GM12878 (cell line): Measurements from ENCODE around the gene SCN8A. TPM values are rescaled to one million over a fixed set of nuclear protein-coding genes. Genes with fewer than 3 reads are reported as not detected.

Experiments used
- ATAC-seq: fragments of 200-7000 bp; cut with Tn5 transposase; 3 replicates; pipeline ENCODE4 v1.9.1; 2020; ENCODE audit warnings: mild to moderate bottlenecking, moderate library complexity
- BruUV-seq: library from RNA; stranded (reverse); fragments of 400-500 nt; replicated peaks from 2 replicates; lab custom pipeline; 2021; lab: Mats Ljungman, UMichigan
- CTCF ChIA-PET: fragments of 300-600 bp; sonication (Branson Sonifier 250); formaldehyde crosslinking; extraction: SDS; loops from one replicate; lab custom pipeline; 2021; ENCODE audit warnings: inconsistent platforms; lab: Yijun Ruan, JAX
- POLR2A ChIA-PET: fragments of 350-600 bp; formaldehyde crosslinking; extraction: SDS; loops from one replicate; lab custom pipeline; 2021; ENCODE audit warnings: inconsistent platforms; lab: Charles Lee
- RAD21 ChIA-PET: fragments of 300-600 bp; sonication (Branson Sonifier 250); formaldehyde crosslinking; loops from one replicate; lab custom pipeline; 2023; ENCODE audit warnings: antibody characterized with exemption; ENCODE audit not compliant: unreplicated experiment; lab: Charles Lee
- SMC1A ChIA-PET: fragments of 300-600 bp; sonication (Branson Sonifier 250); formaldehyde crosslinking; loops from one replicate; lab custom pipeline; 2023; ENCODE audit not compliant: unreplicated experiment, uncharacterized antibody; lab: Charles Lee
- DNase-seq: peaks from one replicate; pipeline ENCODE4 v3.0.0-alpha.2; 2011; ENCODE audit warnings: low read depth, low spot score
- FAIRE-seq: peaks from 3 replicates; lab custom pipeline; 2011; peaks lifted over from hg19 to GRCh38; lab: Jason Lieb, UNC
- H2AFZ ChIP-seq: 2 replicates; pipeline ENCODE4 v1.6.0; 2011; ENCODE audit warnings: low read depth, low read length, control low read depth; ENCODE audit not compliant: control insufficient read depth
- H3K27ac ChIP-seq: 2 replicates; pipeline ENCODE4 v1.5.1; 2011; ENCODE audit warnings: control low read depth; ENCODE audit not compliant: control insufficient read depth, insufficient read depth
- H3K27me3 ChIP-seq, 2 experiments: replicated peaks in 1 of 2; 2 replicates each; pipeline versions ENCODE4 v1.6.0 to v1.6.1; 2011; ENCODE audit warnings: low read length in 1 of 2; ENCODE audit not compliant: control insufficient read depth in 2 of 2, insufficient read depth in 2 of 2
- H3K36me3 ChIP-seq, 2 experiments: 2 replicates each; pipeline ENCODE4 v1.5.1; 2011; ENCODE audit warnings: low read length in 1 of 2; ENCODE audit not compliant: control insufficient read depth in 2 of 2, insufficient read depth in 2 of 2
- H3K4me1 ChIP-seq: 2 replicates; pipeline ENCODE4 v1.6.1; 2011; ENCODE audit warnings: mild to moderate bottlenecking, low read length, moderate library complexity, mixed read lengths; ENCODE audit not compliant: control insufficient read depth, insufficient read depth
- H3K4me2 ChIP-seq: 2 replicates; pipeline ENCODE4 v1.6.0; 2011; ENCODE audit warnings: control low read depth; ENCODE audit not compliant: control insufficient read depth, insufficient read depth
- H3K4me3 ChIP-seq: fragments of 200-600 bp; sonication (generic); 2 replicates; pipeline ENCODE4 v1.5.1; 2016
- H3K79me2 ChIP-seq: 2 replicates; pipeline ENCODE4 v1.6.0; 2011; ENCODE audit warnings: low read length; ENCODE audit not compliant: control insufficient read depth, insufficient read depth
- H3K9ac ChIP-seq: 2 replicates; pipeline ENCODE4 v1.8.0; 2011; ENCODE audit warnings: low read length, control low read depth, mixed read lengths; ENCODE audit not compliant: control insufficient read depth, insufficient read depth
- H3K9me3 ChIP-seq: replicated peaks from 3 replicates; pipeline ENCODE4 v1.5.1; 2011; ENCODE audit warnings: mild to moderate bottlenecking, low read length; ENCODE audit not compliant: control insufficient read depth, insufficient read depth
- H4K20me1 ChIP-seq: 2 replicates; pipeline ENCODE4 v1.6.0; 2011; ENCODE audit not compliant: control insufficient read depth, insufficient read depth
- BCL11A ChIP-seq: IDR thresholded peaks from 2 replicates; pipeline ENCODE4 v1.6.1; 2011; ENCODE audit warnings: low read depth, low read length
- DPF2 ChIP-seq: fragments of 450-650 bp; IDR thresholded peaks from 2 replicates; pipeline ENCODE4 v1.6.1; 2017; ENCODE audit warnings: mild to moderate bottlenecking
- IKZF2 ChIP-seq, 2 experiments: fragments of 450-650 bp; IDR thresholded peaks; 2 replicates each; pipeline ENCODE4 v1.6.1; 2017; ENCODE audit warnings: mild to moderate bottlenecking in 2 of 2, moderate library complexity in 2 of 2
- MTA3 ChIP-seq: IDR thresholded peaks from 2 replicates; pipeline ENCODE4 v1.6.1; 2012; ENCODE audit warnings: low read length, inconsistent platforms, borderline replicate concordance
- TCF12 ChIP-seq: IDR thresholded peaks from 2 replicates; pipeline ENCODE4 v1.6.1; 2011; ENCODE audit warnings: low read depth, mild to moderate bottlenecking, low read length
- WGBS: methylation state at CpG from one replicate; pipeline ENCODE4 v1.1.6; 2016; ENCODE audit warnings: low lambda C conversion rate; ENCODE audit not compliant: insufficient replicate concordance, insufficient coverage; ENCODE audit errors: missing lambda C conversion rate; 5-methylcytosine and 5-hydroxymethylcytosine counted together
- in situ Hi-C: fragments of 300-500 bp; cut with MboI; formaldehyde crosslinking; loops from 9 replicates; pipeline ENCODE4 v1.14.3; 2018; ENCODE audit warnings: mixed read lengths
- intact Hi-C: fragments of 100-400 bp; cut with micrococcal nuclease; formaldehyde crosslinking; loops from one replicate; pipeline ENCODE4 v1.14.2; 2022; ENCODE audit not compliant: unreplicated experiment
- polyA plus RNA-seq, 11 experiments: library from polyadenylated mRNA; depleted of rRNA in 4 of 11; unstranded in 6 of 11; stranded (reverse) in 5 of 11; fragments of >200 nt; fragmentation: Nextera tagmentation in 4 of 11; fragmentation: Illumina TruSeq in 1 of 11; extraction: Ambion mirVana in 4 of 11; extraction: Trizol in 1 of 11; gene quantifications; 1 replicate in 1 of 11; 2 replicates in 10 of 11; pipeline versions ENCODE4 v1.2.1 to v1.2.3, GENCODE V29; 2011 to 2016; ENCODE audit warnings: inconsistent platforms in 2 of 11, missing spikeins in 2 of 11, low read depth in 1 of 11
- total RNA-seq, 4 experiments: library from RNA; depleted of rRNA in 3 of 4; stranded (reverse); fragments of >200 nt in 3 of 4; fragmentation: Illumina TruSeq in 1 of 4; extraction: Trizol in 1 of 4; gene quantifications; 2 replicates each; pipeline versions ENCODE4 v1.2.1 to v1.2.3, GENCODE V29; 2013 to 2021
- TF ChIP-seq, protein P1 (sequence below): fragments of 450-650 bp; IDR thresholded peaks from 2 replicates; pipeline ENCODE4 v1.6.1; 2017; ENCODE audit warnings: antibody characterized with exemption, mild to moderate bottlenecking, moderate library complexity

The SCN8A gene
- total and polyA plus RNA-seq, 10 of the 15 experiments (the other 5 are each of a cell fraction or from before 2014, with no cell fraction given), result 0.02 to 0.23 (median 0.06) TPM; not detected in 2

DNA sequence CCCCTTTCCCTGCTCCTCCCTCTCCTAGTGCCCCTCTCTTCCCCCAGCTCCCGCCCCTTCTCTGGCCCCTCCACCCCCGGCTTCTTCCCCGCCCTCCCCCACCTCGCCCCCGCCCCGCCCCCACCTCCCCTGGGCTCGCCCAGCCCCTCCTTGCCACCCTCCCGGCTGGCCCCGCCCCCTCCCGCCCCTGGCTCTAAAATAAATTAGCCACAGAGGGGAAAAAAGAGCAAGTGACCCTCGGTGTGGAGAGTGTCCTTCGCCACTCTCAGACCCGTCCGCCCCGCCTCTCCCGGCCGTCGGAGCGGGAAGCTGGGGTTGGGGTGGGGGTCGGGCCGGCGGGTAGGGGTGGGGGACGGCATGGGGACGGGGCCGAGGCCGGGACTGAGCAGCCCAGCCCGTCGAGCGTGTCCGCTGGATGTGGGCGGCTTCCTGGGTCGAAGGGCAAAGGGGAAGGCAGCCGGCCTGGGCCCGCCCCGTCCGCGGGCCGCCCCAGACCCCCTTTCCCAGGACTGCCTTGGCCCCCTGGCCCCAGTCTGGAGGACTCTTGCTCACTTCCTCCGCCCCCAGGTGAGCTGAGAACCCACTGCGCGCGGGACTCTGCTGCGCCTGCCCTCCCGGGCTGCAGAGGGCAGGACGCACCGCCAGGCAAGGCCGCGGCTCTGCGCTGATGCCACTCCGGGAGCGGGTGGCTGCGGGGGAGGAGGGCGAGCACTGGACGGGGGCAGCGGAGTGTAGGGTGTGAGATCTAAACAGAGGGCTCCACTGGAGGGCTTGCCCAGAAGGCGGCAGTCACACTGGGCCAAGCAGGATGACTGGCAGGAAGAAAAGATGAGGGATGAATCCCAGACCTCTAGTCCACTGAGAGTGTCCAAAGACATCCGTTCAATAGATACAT lies 258.1 kb downstream of the SCN8A start:
- Histone ChIP-seq H2AFZ (no peak overlapping the region), H3K9me3 (no peaks in the 10 kb centered on the region), H3K4me2 (no peak overlapping the region), H4K20me1 (no peaks in the 10 kb centered on the region), H3K36me3 (no peaks in the 10 kb centered on the region), H3K4me3 (no peak overlapping the region), H3K79me2 (no peaks in the 10 kb centered on the region), H3K9ac (no peak overlapping the region), H3K27ac (no peak overlapping the region), H3K4me1 (no peaks in the 10 kb centered on the region), H3K27me3 (peaks cover 0 to 4% of the 10 kb centered on the region in 2 experiments; a peak in 3 of 4 replicates)
- BruUV-seq, result no TSS peak
- in situ Hi-C loops (no loop called here), intact Hi-C loops (no loop called here)
- POLR2A ChIA-PET, result no interaction called here
- CTCF ChIA-PET, result no interaction called here
- TF ChIP-seq DPF2 (no peak), TCF12 (no peak), IKZF2 (IDR thresholded peaks at IDR 0.05) (no peak), MTA3 (no peak), BCL11A (no peak)
- TF ChIP-seq, protein P1, sequence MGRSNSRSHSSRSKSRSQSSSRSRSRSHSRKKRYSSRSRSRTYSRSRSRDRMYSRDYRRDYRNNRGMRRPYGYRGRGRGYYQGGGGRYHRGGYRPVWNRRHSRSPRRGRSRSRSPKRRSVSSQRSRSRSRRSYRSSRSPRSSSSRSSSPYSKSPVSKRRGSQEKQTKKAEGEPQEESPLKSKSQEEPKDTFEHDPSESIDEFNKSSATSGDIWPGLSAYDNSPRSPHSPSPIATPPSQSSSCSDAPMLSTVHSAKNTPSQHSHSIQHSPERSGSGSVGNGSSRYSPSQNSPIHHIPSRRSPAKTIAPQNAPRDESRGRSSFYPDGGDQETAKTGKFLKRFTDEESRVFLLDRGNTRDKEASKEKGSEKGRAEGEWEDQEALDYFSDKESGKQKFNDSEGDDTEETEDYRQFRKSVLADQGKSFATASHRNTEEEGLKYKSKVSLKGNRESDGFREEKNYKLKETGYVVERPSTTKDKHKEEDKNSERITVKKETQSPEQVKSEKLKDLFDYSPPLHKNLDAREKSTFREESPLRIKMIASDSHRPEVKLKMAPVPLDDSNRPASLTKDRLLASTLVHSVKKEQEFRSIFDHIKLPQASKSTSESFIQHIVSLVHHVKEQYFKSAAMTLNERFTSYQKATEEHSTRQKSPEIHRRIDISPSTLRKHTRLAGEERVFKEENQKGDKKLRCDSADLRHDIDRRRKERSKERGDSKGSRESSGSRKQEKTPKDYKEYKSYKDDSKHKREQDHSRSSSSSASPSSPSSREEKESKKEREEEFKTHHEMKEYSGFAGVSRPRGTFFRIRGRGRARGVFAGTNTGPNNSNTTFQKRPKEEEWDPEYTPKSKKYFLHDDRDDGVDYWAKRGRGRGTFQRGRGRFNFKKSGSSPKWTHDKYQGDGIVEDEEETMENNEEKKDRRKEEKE, result no peak
- SMC1A ChIA-PET, result no interaction called here
- ATAC-seq (no peak), DNase-seq (no peak), FAIRE-seq (no peak)
- RAD21 ChIA-PET, result no interaction called here
- WGBS, result 35% methylated on average over 15 of the region's 57 CpGs
